ENCODE data around the gene GRIN3B.

The GRIN3B gene

GRCh38 chr19:1000095-1000494 lies at the start of gene GRIN3B:
Gene GRIN3B (plus strand): TSS chr19:1000419. CDS start chr19:1000438, 19 bp downstream.
- H3K36me3 ChIP-seq (replicated peaks), result no peaks in the 10 kb centered on the region
- in situ Hi-C loops (cut with HindIII; ENCODE audit: low pct_ligation_motif_present, low sequenced_read_pairs), result no loop called here
- peaks cover 48% of the 10 kb centered on the region for H3K27me3 ChIP-seq (replicated peaks)
- peak; percentile 13 for DNase-seq
- H3K27ac ChIP-seq, result no peak within 1 kb of the TSS
- H3K4me3 ChIP-seq (ENCODE audit: low read depth, low read length), result no peak within 1 kb of the TSS
- TF ChIP-seq CTCF (IDR thresholded peaks at IDR 0.05; ENCODE audit: low read depth, low read length, missing control alignments), result peak; percentile 63

- peak; percentile 22 for DNase-seq
- no peak for TF ChIP-seq CTCF (IDR thresholded peaks at IDR 0.05; ENCODE audit: low read depth, low read length, missing control alignments)
- in situ Hi-C loops (cut with HindIII; ENCODE audit: low pct_ligation_motif_present, low sequenced_read_pairs), result no loop called here
- Histone ChIP-seq H3K36me3 (replicated peaks) (no peaks in the 10 kb centered on the region), H3K27ac (peak overlapping the region; percentile 78), H3K27me3 (replicated peaks) (no peaks in the 10 kb centered on the region), H3K4me3 (ENCODE audit: low read depth, low read length) (no peak overlapping the region)
These were observed 48.1 kb upstream of the GRIN3B start for GRCh38 chr19:952049-952679.

GRCh38 chr19:952680-953444 lies 47.4 kb upstream of the GRIN3B start:
- TF ChIP-seq CTCF (IDR thresholded peaks at IDR 0.05; ENCODE audit: low read depth, low read length, missing control alignments), result no peak
- no peak overlapping the region for H3K27ac ChIP-seq
- no peaks in the 10 kb centered on the region for H3K36me3 ChIP-seq (replicated peaks)
- in situ Hi-C loops (cut with HindIII; ENCODE audit: low pct_ligation_motif_present, low sequenced_read_pairs), result no loop called here
- H3K27me3 ChIP-seq (replicated peaks), result no peaks in the 10 kb centered on the region
- DNase-seq, result no peak
- H3K4me3 ChIP-seq (ENCODE audit: low read depth, low read length), result no peak overlapping the region

- H3K27ac ChIP-seq, result no peak overlapping the region
These were observed 46.6 kb upstream of the GRIN3B start for GRCh38 chr19:953445-954271.

GRCh38 chr19:954272-954671 lies 45.9 kb upstream of the GRIN3B start:
- DNase-seq, result no peak
- no peak for TF ChIP-seq CTCF (IDR thresholded peaks at IDR 0.05; ENCODE audit: low read depth, low read length, missing control alignments)
- Histone ChIP-seq H3K4me3 (ENCODE audit: low read depth, low read length) (no peak overlapping the region), H3K27ac (no peak overlapping the region), H3K27me3 (replicated peaks) (no peaks in the 10 kb centered on the region), H3K36me3 (replicated peaks) (no peaks in the 10 kb centered on the region)
- in situ Hi-C loops (cut with HindIII; ENCODE audit: low pct_ligation_motif_present, low sequenced_read_pairs), result no loop called here

More at GRCh38 chr19:953445-954271, 46.6 kb upstream of the GRIN3B start:
- Histone ChIP-seq H3K36me3 (replicated peaks) (no peaks in the 10 kb centered on the region), H3K27me3 (replicated peaks) (no peaks in the 10 kb centered on the region), H3K4me3 (ENCODE audit: low read depth, low read length) (no peak overlapping the region)
- DNase-seq, result no peak
- no peak for TF ChIP-seq CTCF (IDR thresholded peaks at IDR 0.05; ENCODE audit: low read depth, low read length, missing control alignments)
- in situ Hi-C loops (cut with HindIII; ENCODE audit: low pct_ligation_motif_present, low sequenced_read_pairs), result no loop called here

All from brain microvascular endothelial cell (primary cell).